WTC11 (cell line): ENCODE measurements around the gene NR5A1. TPM values are rescaled to one million over a fixed set of nuclear protein-coding genes. Genes with fewer than 3 reads are reported as not detected.

Source experiments
- ATAC-seq: fragments of 200-7000 bp; cut with Tn5 transposase; 2 replicates; pipeline ENCODE4 v1.10.0; 2021; ENCODE audit warnings: mild to moderate bottlenecking, moderate library complexity
- CTCF ChIA-PET: fragments of 300-600 bp; sonication (Branson Sonifier 250); formaldehyde crosslinking; loops from one replicate; lab custom pipeline; 2021; ENCODE audit warnings: antibody characterized with exemption; lab: Charles Lee
- POLR2A ChIA-PET: fragments of 350-600 bp; sonication (Branson Sonifier 250); formaldehyde crosslinking; loops from one replicate; lab custom pipeline; 2021; ENCODE audit warnings: antibody characterized with exemption; lab: Charles Lee
- DNase-seq: peaks from one replicate; pipeline ENCODE4 v3.0.0; 2021; ENCODE audit warnings: low spot score
- H3K27ac Mint-ChIP-seq: 2 replicates; pipeline ENCODE4 v1.8.0; 2021; ENCODE audit warnings: mixed read lengths
- H3K27me3 Mint-ChIP-seq: 2 replicates; pipeline ENCODE4 v1.8.0; 2021; ENCODE audit warnings: low read depth, mild to moderate bottlenecking, moderate library complexity, mixed read lengths
- H3K36me3 Mint-ChIP-seq: 2 replicates; pipeline ENCODE4 v1.8.0; 2021; ENCODE audit warnings: mixed read lengths
- H3K4me1 Mint-ChIP-seq: 2 replicates; pipeline ENCODE4 v1.8.0; 2022; ENCODE audit warnings: mixed read lengths
- H3K4me3 Mint-ChIP-seq: 2 replicates; pipeline ENCODE4 v1.8.0; 2021; ENCODE audit warnings: mild to moderate bottlenecking, moderate library complexity, mixed read lengths
- H3K9me3 Mint-ChIP-seq: 2 replicates; pipeline ENCODE4 v1.8.0; 2021; ENCODE audit warnings: mixed read lengths
- ATF2 ChIP-seq: sonication (generic); formaldehyde crosslinking; IDR thresholded peaks from 2 replicates; pipeline ENCODE4 v1.8.1; 2022; ENCODE audit warnings: low read depth, missing genetic modification reagents, borderline replicate concordance
- CREB1 ChIP-seq: sonication (generic); formaldehyde crosslinking; IDR thresholded peaks from 2 replicates; pipeline ENCODE4 v1.8.0; 2023; ENCODE audit warnings: mild to moderate bottlenecking, missing genetic modification reagents
- E2F1 ChIP-seq: sonication (generic); formaldehyde crosslinking; IDR thresholded peaks from 2 replicates; pipeline ENCODE4 v1.8.0; 2022; ENCODE audit warnings: mild to moderate bottlenecking, missing genetic modification reagents
- E2F4 ChIP-seq: sonication (generic); formaldehyde crosslinking; IDR thresholded peaks from 2 replicates; pipeline ENCODE4 v1.8.1; 2022; ENCODE audit warnings: low read depth, mild to moderate bottlenecking, moderate library complexity, missing genetic modification reagents, borderline replicate concordance
- FOXJ3 ChIP-seq: sonication (generic); formaldehyde crosslinking; IDR thresholded peaks from 2 replicates; pipeline ENCODE4 v1.9.0; 2021; ENCODE audit warnings: missing genetic modification reagents, mild to moderate bottlenecking, borderline replicate concordance
- GABPB1 ChIP-seq: sonication (generic); formaldehyde crosslinking; IDR thresholded peaks from 2 replicates; pipeline ENCODE4 v1.8.1; 2023; ENCODE audit warnings: mild to moderate bottlenecking, missing genetic modification reagents
- GRHL2 ChIP-seq: fragments of 250-450 bp; sonication (Bioruptor Pico); IDR thresholded peaks from 2 replicates; pipeline ENCODE4 v1.8.0; 2022; ENCODE audit warnings: mild to moderate bottlenecking, moderate library complexity; ENCODE audit not compliant: insufficient replicate concordance, severe bottlenecking
- IRF2 ChIP-seq: sonication (generic); formaldehyde crosslinking; IDR thresholded peaks from 2 replicates; pipeline ENCODE4 v1.8.0; 2022; ENCODE audit warnings: low read depth, missing genetic modification reagents, borderline replicate concordance
- MLX ChIP-seq: sonication (generic); formaldehyde crosslinking; IDR thresholded peaks from 2 replicates; pipeline ENCODE4 v1.8.1; 2023; ENCODE audit warnings: mild to moderate bottlenecking, missing genetic modification reagents, moderate library complexity
- NFATC4 ChIP-seq: fragments of 250-450 bp; sonication (Bioruptor Pico); IDR thresholded peaks from 2 replicates; pipeline ENCODE4 v1.9.0; 2021; ENCODE audit warnings: mild to moderate bottlenecking
- PRRX2 ChIP-seq: fragments of 250-450 bp; sonication (Bioruptor Pico); IDR thresholded peaks from 2 replicates; pipeline ENCODE4 v1.8.0; 2021; ENCODE audit warnings: mild to moderate bottlenecking
- RORB ChIP-seq: fragments of 250-450 bp; sonication (Bioruptor Pico); IDR thresholded peaks from 2 replicates; pipeline ENCODE4 v1.9.0; 2021; ENCODE audit warnings: mild to moderate bottlenecking
- TEAD1 ChIP-seq: sonication (generic); formaldehyde crosslinking; IDR thresholded peaks from 2 replicates; pipeline ENCODE4 v1.8.0; 2022; ENCODE audit warnings: mild to moderate bottlenecking, missing genetic modification reagents
- ZBTB21 ChIP-seq: sonication (generic); formaldehyde crosslinking; IDR thresholded peaks from 2 replicates; pipeline ENCODE4 v1.8.1; 2023; ENCODE audit warnings: mild to moderate bottlenecking, missing genetic modification reagents, borderline replicate concordance
- ZNF121 ChIP-seq: sonication (generic); formaldehyde crosslinking; IDR thresholded peaks from 2 replicates; pipeline ENCODE4 v1.8.0; 2023; ENCODE audit warnings: missing genetic modification reagents
- ZNF263 ChIP-seq: sonication (generic); formaldehyde crosslinking; IDR thresholded peaks from 2 replicates; pipeline ENCODE4 v1.8.1; 2022; ENCODE audit warnings: low read depth, mild to moderate bottlenecking, moderate library complexity, missing genetic modification reagents
- ZNF512 ChIP-seq: sonication (generic); formaldehyde crosslinking; IDR thresholded peaks from 2 replicates; pipeline ENCODE4 v1.8.1; 2022; ENCODE audit warnings: missing genetic modification reagents, borderline replicate concordance
- total RNA-seq: library from RNA; stranded (reverse); gene quantifications from 3 replicates; pipeline ENCODE4 v1.2.3, GENCODE V29; 2021

Gene NR5A1
- total RNA-seq, 1 experiment from 2014 or later: 0.77 TPM

- 0 out of 2 replicates have a peak, but pooled peaks cover 3% of the 10 kb centered on the region for H3K4me1 Mint-ChIP-seq
Observed at GRCh38 chr9:124470726-124471125, 36.5 kb downstream of the NR5A1 start.

GRCh38 chr9:124470306-124470705 lies 36.9 kb downstream of the NR5A1 start:
- H3K27ac Mint-ChIP-seq: no peak overlapping the region
- no peaks in the 10 kb centered on the region for H3K36me3 Mint-ChIP-seq
- POLR2A ChIA-PET: no interaction called here

More at GRCh38 chr9:124470726-124471125, 36.5 kb downstream of the NR5A1 start:
- no peaks in the 10 kb centered on the region for H3K9me3 Mint-ChIP-seq
- no peak overlapping the region for H3K4me3 Mint-ChIP-seq
- H3K27ac Mint-ChIP-seq: no peak overlapping the region
- POLR2A ChIA-PET: no interaction called here
- no peaks in the 10 kb centered on the region for H3K27me3 Mint-ChIP-seq
- DNase-seq (no peak), ATAC-seq (no peak)
- TF ChIP-seq RORB (no peak), ZNF263 (CRISPR knock-in tag) (no peak), IRF2 (CRISPR knock-in tag) (no peak), ZBTB21 (CRISPR knock-in tag) (no peak), NFATC4 (no peak), MLX (CRISPR knock-in tag) (no peak), FOXJ3 (CRISPR knock-in tag) (no peak), ZNF512 (no peak), GABPB1 (CRISPR knock-in tag) (no peak), E2F1 (no peak), TEAD1 (no peak), ZNF121 (CRISPR knock-in tag) (no peak)
- CTCF ChIA-PET: no interaction called here
- H3K36me3 Mint-ChIP-seq: no peaks in the 10 kb centered on the region

More at GRCh38 chr9:124470306-124470705, 36.9 kb downstream of the NR5A1 start:
- TF ChIP-seq GRHL2 (CRISPR knock-in tag): no peak
- TF ChIP-seq CREB1 (CRISPR knock-in tag): no peak
- TF ChIP-seq PRRX2: no peak
- TF ChIP-seq E2F4 (CRISPR knock-in tag): no peak
- TF ChIP-seq ATF2 (CRISPR knock-in tag): no peak
- no peak for TF ChIP-seq MLX (CRISPR knock-in tag)
- TF ChIP-seq, all 79 proteins: peak for 0
- Mint-ChIP-seq H3K4me3 (no peak overlapping the region), H3K4me1 (0 out of 2 replicates have a peak, but pooled peaks cover 3% of the 10 kb centered on the region), H3K27me3 (no peaks in the 10 kb centered on the region), H3K9me3 (no peaks in the 10 kb centered on the region)
- ATAC-seq: no peak
- no peak for DNase-seq
- CTCF ChIA-PET: no interaction called here
